GM18502 (cell line): ENCODE measurements around the gene SLC10A3.
A peak's percentile ranks its signal among the peaks of the same experiment; 100 is the strongest.

Source experiments
- ATAC-seq: cut with Tn5 transposase; IDR thresholded peaks from one replicate; pipeline ENCODE4 v1.9.1; 2021; ENCODE audit warnings: mild to moderate bottlenecking; ENCODE audit not compliant: unreplicated experiment, poor library complexity

Gene SLC10A3

GRCh38 chrX:154468217-154468616, 22.2 kb downstream of the SLC10A3 start:
- ATAC-seq: no peak

- no peak for ATAC-seq
Observed at GRCh38 chrX:154467556-154467955, 22.9 kb downstream of the SLC10A3 start.

GRCh38 chrX:154466907-154467306, 23.5 kb downstream of the SLC10A3 start:
- no peak for ATAC-seq

- no peak for ATAC-seq
Observed at GRCh38 chrX:154466036-154466435, 24.4 kb downstream of the SLC10A3 start.

- ATAC-seq: no peak
Observed at GRCh38 chrX:154465601-154466000, 24.8 kb downstream of the SLC10A3 start.

- ATAC-seq: no peak
Observed at GRCh38 chrX:154464806-154465365, 25.5 kb downstream of the SLC10A3 start.

- no peak for ATAC-seq
Observed at GRCh38 chrX:154463611-154464220, 26.7 kb downstream of the SLC10A3 start.

GRCh38 chrX:154462396-154462795, 28.0 kb downstream of the SLC10A3 start:
- ATAC-seq: no peak

- no peak for ATAC-seq
Observed at GRCh38 chrX:154460326-154460725, 30.1 kb downstream of the SLC10A3 start.

GRCh38 chrX:154459832-154460231, 30.6 kb downstream of the SLC10A3 start:
- ATAC-seq: no peak

- ATAC-seq: no peak
Observed at GRCh38 chrX:154458954-154459778, 31.3 kb downstream of the SLC10A3 start.

- peak; percentile 57 for ATAC-seq
Observed at GRCh38 chrX:154458116-154458953, 32.1 kb downstream of the SLC10A3 start, which contains the start of gene PLXNA3. Gene PLXNA3, plus strand, starts transcription at chrX:154458281. Its CDS starts 1,903 bp downstream, at chrX:154460184.

GRCh38 chrX:154457491-154458115, 32.8 kb downstream of the SLC10A3 start:
- ATAC-seq: peak; percentile 57

GRCh38 chrX:154452823-154453222, 37.6 kb downstream of the SLC10A3 start:
- ATAC-seq: no peak

GRCh38 chrX:154450312-154450711, 40.1 kb downstream of the SLC10A3 start:
- ATAC-seq: no peak

- ATAC-seq: no peak
Observed at GRCh38 chrX:154449618-154450017, 40.8 kb downstream of the SLC10A3 start.

- ATAC-seq: no peak
Observed at GRCh38 chrX:154448484-154448883, 41.9 kb downstream of the SLC10A3 start.

- ATAC-seq: no peak
Observed at GRCh38 chrX:154446430-154446829, 44.0 kb downstream of the SLC10A3 start.

GRCh38 chrX:154445776-154446175, 44.7 kb downstream of the SLC10A3 start:
- ATAC-seq: no peak

- no peak for ATAC-seq
Observed at GRCh38 chrX:154444755-154445246, 45.6 kb downstream of the SLC10A3 start.
